PC-9 (cell line): ENCODE data around the gene NRIP1. TPM values are rescaled to one million over a fixed set of nuclear protein-coding genes. Genes with fewer than 3 reads are reported as not detected.

ENCODE experiments used
- BruUV-seq: library from RNA; stranded (reverse); fragments of 400-500 nt; replicated peaks from 2 replicates; lab custom pipeline; 2021; lab: Mats Ljungman, UMichigan
- CTCF ChIA-PET: fragments of 300-600 bp; sonication (Branson Sonifier 250); formaldehyde crosslinking; loops from one replicate; lab custom pipeline; 2022; ENCODE audit warnings: antibody characterized with exemption; lab: Charles Lee
- POLR2A ChIA-PET: fragments of 300-600 bp; sonication (Branson Sonifier 250); formaldehyde crosslinking; loops from one replicate; lab custom pipeline; 2022; ENCODE audit warnings: antibody characterized with exemption; ENCODE audit not compliant: unreplicated experiment; lab: Charles Lee
- DNase-seq, 2 experiments: peaks; one replicate each; pipeline versions ENCODE4 v3.0.0 to v3.0.0-alpha.2; 2015 to 2022; ENCODE audit warnings: mixed read lengths in 1 of 2
- H2AFZ ChIP-seq: fragments of 200-600 bp; sonication (generic); 2 replicates; pipeline ENCODE4 v1.8.1; 2017; ENCODE audit warnings: antibody characterized with exemption
- H3F3A ChIP-seq: fragments of 200-600 bp; sonication (generic); 2 replicates; pipeline ENCODE4 v1.8.1; 2017; ENCODE audit warnings: antibody characterized with exemption, mild to moderate bottlenecking, low read depth; ENCODE audit not compliant: insufficient read depth
- H3K27ac ChIP-seq: fragments of 200-600 bp; sonication (generic); 2 replicates; pipeline ENCODE4 v1.6.1; 2016; ENCODE audit warnings: mixed run types
- H3K27me3 ChIP-seq: fragments of 200-600 bp; sonication (generic); 2 replicates; pipeline ENCODE4 v1.6.1; 2016; ENCODE audit warnings: low read depth, mixed run types; ENCODE audit not compliant: insufficient read depth
- H3K36me3 ChIP-seq: fragments of 200-600 bp; sonication (generic); 2 replicates; pipeline ENCODE4 v1.6.1; 2016; ENCODE audit warnings: low read depth, mixed run types
- H3K4me1 ChIP-seq: fragments of 200-600 bp; sonication (generic); replicated peaks from 2 replicates; pipeline ENCODE4 v1.6.1; 2016; ENCODE audit warnings: mixed run types; ENCODE audit not compliant: insufficient read depth
- H3K4me2 ChIP-seq: fragments of 200-600 bp; sonication (generic); 2 replicates; pipeline ENCODE4 v1.6.1; 2017; ENCODE audit warnings: mixed run types
- H3K4me3 ChIP-seq: fragments of 200-600 bp; sonication (generic); 2 replicates; pipeline ENCODE4 v1.6.1; 2016; ENCODE audit warnings: mixed run types
- H3K79me2 ChIP-seq: fragments of 200-600 bp; sonication (generic); 2 replicates; pipeline ENCODE4 v1.6.1; 2017; ENCODE audit warnings: low read depth, mixed run types
- H3K9me2 ChIP-seq: fragments of 200-600 bp; sonication (generic); 2 replicates; pipeline ENCODE4 v1.8.1; 2017; ENCODE audit warnings: mild to moderate bottlenecking; ENCODE audit not compliant: insufficient read depth
- H3K9me3 ChIP-seq: fragments of 200-600 bp; sonication (generic); 2 replicates; pipeline ENCODE4 v1.8.1; 2016; ENCODE audit warnings: low read depth; ENCODE audit not compliant: insufficient read depth
- H4K20me1 ChIP-seq: fragments of 200-600 bp; sonication (generic); 2 replicates; pipeline ENCODE4 v1.8.1; 2017; ENCODE audit not compliant: insufficient read depth
- CTCF ChIP-seq: fragments of 200-600 bp; sonication (generic); conservative IDR thresholded peaks from 2 replicates; pipeline ENCODE4 v1.6.1; 2017; ENCODE audit warnings: mixed run types, antibody characterized with exemption, mild to moderate bottlenecking, moderate library complexity
- EZH2 ChIP-seq: fragments of 200-600 bp; sonication (generic); IDR thresholded peaks from 2 replicates; pipeline ENCODE4 v1.8.0; 2017; ENCODE audit warnings: antibody characterized with exemption, low read depth
- intact Hi-C: fragments of 100-400 bp; cut with micrococcal nuclease; formaldehyde crosslinking; loops from one replicate; pipeline ENCODE4 v1.10.0; 2022; ENCODE audit not compliant: unreplicated experiment
- total RNA-seq: library from RNA; stranded (reverse); gene quantifications from 2 replicates; pipeline ENCODE4 v1.2.3, GENCODE V29; 2021

Gene NRIP1
- total RNA-seq, 1 experiment from 2014 or later = 33.0 TPM

GRCh38 chr21:15092745-15093144 lies 27.9 kb upstream of the NRIP1 start:
- no peaks in the 10 kb centered on the region for H3K27me3 ChIP-seq
- POLR2A ChIA-PET = no interaction called here
- no peaks in the 10 kb centered on the region for H3K79me2 ChIP-seq
- no peaks in the 10 kb centered on the region for H3K9me2 ChIP-seq
- no peaks in the 10 kb centered on the region for H3K36me3 ChIP-seq
- BruUV-seq = no TSS peak
- TF ChIP-seq CTCF = no peak
- TF ChIP-seq EZH2 = no peak
- no peak overlapping the region for H3K4me3 ChIP-seq
- H3K4me2 ChIP-seq = no peak overlapping the region
- DNase-seq = no peak
- no peaks in the 10 kb centered on the region for H3F3A ChIP-seq
- intact Hi-C loops = no loop called here
- H2AFZ ChIP-seq = no peak overlapping the region
- CTCF ChIA-PET = no interaction called here
- H3K9me3 ChIP-seq = no peaks in the 10 kb centered on the region
- no peaks in the 10 kb centered on the region for H3K4me1 ChIP-seq
- no peaks in the 10 kb centered on the region for H4K20me1 ChIP-seq
- no peak overlapping the region for H3K27ac ChIP-seq

GRCh38 chr21:15090390-15090789 lies 25.6 kb upstream of the NRIP1 start:
- ChIA-PET CTCF (no interaction called here), POLR2A (no interaction called here)
- BruUV-seq = no TSS peak
- Histone ChIP-seq H3K9me2 (no peaks in the 10 kb centered on the region), H3K36me3 (no peaks in the 10 kb centered on the region), H3K27me3 (no peaks in the 10 kb centered on the region), H2AFZ (no peak overlapping the region), H3K9me3 (no peaks in the 10 kb centered on the region), H3K4me1 (no peaks in the 10 kb centered on the region), H3F3A (no peaks in the 10 kb centered on the region), H3K27ac (no peak overlapping the region), H4K20me1 (no peaks in the 10 kb centered on the region), H3K4me2 (no peak overlapping the region), H3K79me2 (no peaks in the 10 kb centered on the region), H3K4me3 (no peak overlapping the region)
- intact Hi-C loops = no loop called here
- no peak for DNase-seq
- TF ChIP-seq CTCF = no peak
- no peak for TF ChIP-seq EZH2

GRCh38 chr21:15088488-15088887 lies 23.7 kb upstream of the NRIP1 start:
- intact Hi-C loops = no loop called here
- H3K27ac ChIP-seq = no peak overlapping the region
- H3K4me1 ChIP-seq = no peaks in the 10 kb centered on the region
- no peaks in the 10 kb centered on the region for H3F3A ChIP-seq
- no peak overlapping the region for H2AFZ ChIP-seq
- BruUV-seq = no TSS peak
- no peaks in the 10 kb centered on the region for H3K9me2 ChIP-seq
- H3K27me3 ChIP-seq = no peaks in the 10 kb centered on the region
- no peaks in the 10 kb centered on the region for H4K20me1 ChIP-seq
- DNase-seq = no peak
- no peaks in the 10 kb centered on the region for H3K36me3 ChIP-seq
- CTCF ChIA-PET = no interaction called here
- POLR2A ChIA-PET = no interaction called here
- H3K4me3 ChIP-seq = no peak overlapping the region
- no peaks in the 10 kb centered on the region for H3K79me2 ChIP-seq
- no peak overlapping the region for H3K4me2 ChIP-seq
- no peak for TF ChIP-seq EZH2
- TF ChIP-seq CTCF = no peak
- no peaks in the 10 kb centered on the region for H3K9me3 ChIP-seq
